Measurements from ENCODE around the gene SMARCC2.

SMARCC2 gene

DNA sequence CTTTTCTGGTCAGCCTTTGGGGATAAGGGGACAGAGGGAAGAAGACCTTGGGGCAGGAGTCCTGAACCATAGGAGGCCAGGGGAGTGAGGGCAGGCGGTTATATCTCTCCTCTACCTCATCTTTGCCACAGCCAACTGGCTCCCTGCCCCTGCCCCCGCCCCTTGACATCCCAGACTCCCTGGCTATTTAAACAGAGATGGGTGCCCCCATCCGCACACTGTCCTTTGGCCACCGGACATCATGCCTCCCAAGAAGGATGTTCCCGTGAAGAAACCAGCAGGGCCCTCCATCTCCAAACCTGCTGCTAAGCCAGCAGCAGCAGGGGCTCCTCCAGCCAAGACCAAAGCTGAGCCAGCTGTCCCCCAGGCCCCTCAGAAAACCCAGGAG lies 35.6 kb downstream of the SMARCC2 start:
- no peaks in the 10 kb centered on the region for H3K36me3 ChIP-seq (ENCODE audit: control insufficient read depth in 1 of 2, insufficient read depth in 2 of 2, low read length in 2 of 2)
- H3K27me3 ChIP-seq (ENCODE audit: control insufficient read depth in 1 of 2, insufficient read depth in 2 of 2, low read length in 2 of 2): no peaks in the 10 kb centered on the region
- peaks cover 31 to 33% of the 10 kb centered on the region in 2 donors for H3K4me1 ChIP-seq (ENCODE audit: control insufficient read depth in 1 of 2, insufficient read depth in 2 of 2, low read length in 2 of 2)
- no peaks in the 10 kb centered on the region for H3K9me3 ChIP-seq (ENCODE audit: control insufficient read depth in 1 of 2, low read length in 2 of 2)
- no peak overlapping the region for H3K27ac ChIP-seq (ENCODE audit: low read depth, low read length)
- H3K9ac ChIP-seq (ENCODE audit: low read depth in 1 of 2, low read length in 2 of 2): no peak overlapping the region
- H3K4me3 ChIP-seq (ENCODE audit: low read depth in 1 of 2, low read length in 2 of 2): no peak overlapping the region

DNA sequence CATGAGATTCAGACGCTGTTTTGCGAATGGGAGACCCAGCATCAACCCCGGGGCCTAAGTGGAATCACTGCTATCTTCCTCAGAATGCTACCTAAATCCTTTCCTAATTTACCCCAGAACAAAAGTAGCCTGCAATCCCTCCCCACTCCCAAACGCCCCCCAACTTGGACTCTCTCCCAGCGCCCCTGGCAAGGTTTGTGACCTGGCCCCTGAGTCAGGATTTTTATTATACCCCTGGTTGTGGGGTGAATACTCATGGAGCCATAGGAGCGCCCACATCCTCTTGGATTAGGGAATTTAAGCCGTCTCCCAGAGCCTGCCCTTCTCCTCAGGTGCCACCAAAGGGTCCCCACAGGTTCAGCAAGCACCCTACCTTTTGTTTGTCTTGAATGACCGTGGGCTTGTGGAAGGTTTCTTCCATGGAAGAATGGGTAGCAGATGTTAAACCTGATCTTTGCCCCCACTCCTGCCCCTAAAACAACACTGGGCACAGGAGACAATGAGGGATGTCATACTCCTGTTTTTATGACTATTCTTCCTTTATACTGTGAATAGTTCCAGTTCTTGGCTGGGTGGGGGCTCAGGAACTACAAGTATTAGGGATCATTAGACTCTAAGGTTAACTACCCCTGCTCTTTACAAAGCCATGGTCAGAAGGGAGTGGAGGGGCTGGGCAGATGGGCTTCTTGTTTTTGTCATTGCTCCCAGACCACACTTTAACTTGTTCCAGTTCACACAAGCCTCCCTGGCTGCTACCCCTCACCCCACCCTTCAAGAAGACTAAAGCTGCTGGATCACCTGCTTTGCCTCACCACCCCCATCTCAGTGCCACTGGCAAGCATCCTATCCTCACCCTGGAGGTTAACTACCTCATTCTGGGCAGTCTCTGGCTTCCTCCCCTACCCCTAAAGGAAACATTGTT lies 36.3 kb downstream of the SMARCC2 start:
- Histone ChIP-seq H3K4me3 (ENCODE audit: low read depth in 1 of 2, low read length in 2 of 2) (peak overlapping the region; percentile 62 to 93), H3K9ac (ENCODE audit: low read depth in 1 of 2, low read length in 2 of 2) (peak overlapping the region; percentile 35 to 85), H3K36me3 (ENCODE audit: control insufficient read depth in 1 of 2, insufficient read depth in 2 of 2, low read length in 2 of 2) (no peaks in the 10 kb centered on the region), H3K9me3 (ENCODE audit: control insufficient read depth in 1 of 2, low read length in 2 of 2) (no peaks in the 10 kb centered on the region), H3K27ac (ENCODE audit: low read depth, low read length) (no peak overlapping the region), H3K4me1 (ENCODE audit: control insufficient read depth in 1 of 2, insufficient read depth in 2 of 2, low read length in 2 of 2) (peaks cover 31 to 33% of the 10 kb centered on the region in 2 donors), H3K27me3 (ENCODE audit: control insufficient read depth in 1 of 2, insufficient read depth in 2 of 2, low read length in 2 of 2) (no peaks in the 10 kb centered on the region)

DNA sequence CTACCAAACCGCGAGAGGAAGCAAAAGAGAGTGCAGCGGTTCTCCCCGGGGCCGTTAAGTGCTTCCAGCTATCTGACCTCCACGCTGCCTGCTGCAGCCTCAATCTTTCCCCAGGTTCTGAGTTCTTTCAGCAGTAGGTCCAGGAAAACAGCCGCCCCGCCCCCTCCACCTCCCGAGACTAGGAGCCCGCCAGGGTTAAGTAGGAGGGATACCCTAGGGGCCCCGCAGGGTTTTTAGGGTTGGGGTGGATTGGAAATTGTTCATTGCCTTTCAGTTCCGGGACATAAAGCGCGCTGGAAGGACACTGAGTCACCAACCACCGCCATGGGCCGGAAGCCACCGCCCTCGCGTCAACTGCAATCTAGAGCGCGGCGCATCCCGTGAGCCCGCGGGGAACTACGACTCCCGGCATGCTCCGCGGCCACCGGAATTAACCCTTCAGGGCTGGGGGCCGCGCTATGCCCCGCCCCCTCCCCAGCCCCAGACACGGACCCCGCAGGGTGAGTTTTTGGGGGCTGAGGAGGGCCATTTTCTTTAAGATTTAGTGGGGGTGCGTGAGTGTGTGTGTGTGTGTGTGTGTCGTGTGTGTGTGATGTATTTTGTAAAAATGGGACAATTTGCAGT lies 37.0 kb downstream of the SMARCC2 start, which contains the start of gene MYL6B:
Gene MYL6B, plus strand, starts transcription at position 456 of the 624 bp plus-strand sequence. CDS start 1,332 bp downstream, outside the sequence.
- no peaks in the 10 kb centered on the region for H3K27me3 ChIP-seq (ENCODE audit: control insufficient read depth in 1 of 2, insufficient read depth in 2 of 2, low read length in 2 of 2)
- no peaks in the 10 kb centered on the region for H3K36me3 ChIP-seq (ENCODE audit: control insufficient read depth in 1 of 2, insufficient read depth in 2 of 2, low read length in 2 of 2)
- peak within 1 kb of the TSS; percentile 62 to 93 for H3K4me3 ChIP-seq (ENCODE audit: low read depth in 1 of 2, low read length in 2 of 2)
- H3K4me1 ChIP-seq (ENCODE audit: control insufficient read depth in 1 of 2, insufficient read depth in 2 of 2, low read length in 2 of 2): peaks cover 31% of the 10 kb centered on the region in 2 donors
- no peaks in the 10 kb centered on the region for H3K9me3 ChIP-seq (ENCODE audit: control insufficient read depth in 1 of 2, low read length in 2 of 2)
- H3K9ac ChIP-seq (ENCODE audit: low read depth in 1 of 2, low read length in 2 of 2): peak within 1 kb of the TSS; percentile 79 to 85
- H3K27ac ChIP-seq (ENCODE audit: low read depth, low read length): peak within 1 kb of the TSS; percentile 81

DNA sequence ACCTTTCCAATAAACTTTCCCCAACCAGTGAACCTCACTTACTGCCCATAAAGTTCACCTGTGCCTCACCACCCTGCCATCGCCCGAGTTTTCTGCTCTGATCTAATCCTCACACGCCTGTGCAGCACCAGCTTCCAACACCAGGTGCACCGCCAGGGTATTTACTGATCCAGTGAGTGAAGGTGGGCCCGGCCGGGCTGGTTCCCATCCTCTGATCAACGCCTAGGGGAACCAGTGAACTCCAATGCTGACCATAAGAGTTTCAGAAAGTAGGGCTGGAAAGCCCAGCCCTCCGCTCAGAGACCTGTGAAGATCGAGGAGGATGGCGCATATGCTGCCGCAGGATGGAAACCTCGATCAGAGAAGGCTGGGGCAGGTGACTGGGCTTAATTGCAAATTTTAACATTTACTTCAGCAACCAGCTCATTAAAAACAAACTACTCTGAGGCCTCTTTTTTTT lies 37.6 kb downstream of the SMARCC2 start:
- H3K9ac ChIP-seq (ENCODE audit: low read depth in 1 of 2, low read length in 2 of 2): peak overlapping the region; percentile 79 to 85

DNA sequence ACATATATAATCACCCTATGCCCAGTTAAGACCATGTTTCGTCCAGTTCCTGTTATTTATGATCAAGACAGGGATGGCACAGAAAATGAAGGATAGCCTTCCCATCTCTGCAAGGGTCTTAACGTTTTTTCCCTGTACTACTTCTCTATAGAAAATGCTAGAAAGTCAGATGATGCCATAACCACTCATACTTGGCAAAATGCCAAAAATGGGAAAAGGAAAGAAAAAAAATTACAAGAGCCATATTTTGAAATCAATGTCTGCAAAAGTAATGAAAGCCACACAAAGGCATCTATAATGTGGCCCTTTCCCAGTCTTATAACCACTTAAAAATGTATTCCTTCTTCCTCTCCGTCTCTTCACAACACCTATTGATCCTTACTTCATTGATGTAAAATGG lies 38.7 kb downstream of the SMARCC2 start:
- Histone ChIP-seq H3K4me3 (ENCODE audit: low read depth in 1 of 2, low read length in 2 of 2) (no peak overlapping the region), H3K36me3 (ENCODE audit: control insufficient read depth in 1 of 2, insufficient read depth in 2 of 2, low read length in 2 of 2) (no peaks in the 10 kb centered on the region), H3K9me3 (ENCODE audit: control insufficient read depth in 1 of 2, low read length in 2 of 2) (no peaks in the 10 kb centered on the region), H3K9ac (ENCODE audit: low read depth in 1 of 2, low read length in 2 of 2) (no peak overlapping the region), H3K27ac (ENCODE audit: low read depth, low read length) (no peak overlapping the region), H3K27me3 (ENCODE audit: control insufficient read depth in 1 of 2, insufficient read depth in 2 of 2, low read length in 2 of 2) (no peaks in the 10 kb centered on the region), H3K4me1 (ENCODE audit: control insufficient read depth in 1 of 2, insufficient read depth in 2 of 2, low read length in 2 of 2) (peaks cover 31 to 35% of the 10 kb centered on the region in 2 donors)

More for the DNA sequence above, 37.6 kb downstream of the SMARCC2 start:
- no peaks in the 10 kb centered on the region for H3K27me3 ChIP-seq (ENCODE audit: control insufficient read depth in 1 of 2, insufficient read depth in 2 of 2, low read length in 2 of 2)
- no peaks in the 10 kb centered on the region for H3K9me3 ChIP-seq (ENCODE audit: control insufficient read depth in 1 of 2, low read length in 2 of 2)
- H3K27ac ChIP-seq (ENCODE audit: low read depth, low read length): peak overlapping the region; percentile 81
- H3K4me1 ChIP-seq (ENCODE audit: control insufficient read depth in 1 of 2, insufficient read depth in 2 of 2, low read length in 2 of 2): peaks cover 32 to 34% of the 10 kb centered on the region in 2 donors
- no peaks in the 10 kb centered on the region for H3K36me3 ChIP-seq (ENCODE audit: control insufficient read depth in 1 of 2, insufficient read depth in 2 of 2, low read length in 2 of 2)
- peak overlapping the region; percentile 62 to 93 for H3K4me3 ChIP-seq (ENCODE audit: low read depth in 1 of 2, low read length in 2 of 2)

DNA sequence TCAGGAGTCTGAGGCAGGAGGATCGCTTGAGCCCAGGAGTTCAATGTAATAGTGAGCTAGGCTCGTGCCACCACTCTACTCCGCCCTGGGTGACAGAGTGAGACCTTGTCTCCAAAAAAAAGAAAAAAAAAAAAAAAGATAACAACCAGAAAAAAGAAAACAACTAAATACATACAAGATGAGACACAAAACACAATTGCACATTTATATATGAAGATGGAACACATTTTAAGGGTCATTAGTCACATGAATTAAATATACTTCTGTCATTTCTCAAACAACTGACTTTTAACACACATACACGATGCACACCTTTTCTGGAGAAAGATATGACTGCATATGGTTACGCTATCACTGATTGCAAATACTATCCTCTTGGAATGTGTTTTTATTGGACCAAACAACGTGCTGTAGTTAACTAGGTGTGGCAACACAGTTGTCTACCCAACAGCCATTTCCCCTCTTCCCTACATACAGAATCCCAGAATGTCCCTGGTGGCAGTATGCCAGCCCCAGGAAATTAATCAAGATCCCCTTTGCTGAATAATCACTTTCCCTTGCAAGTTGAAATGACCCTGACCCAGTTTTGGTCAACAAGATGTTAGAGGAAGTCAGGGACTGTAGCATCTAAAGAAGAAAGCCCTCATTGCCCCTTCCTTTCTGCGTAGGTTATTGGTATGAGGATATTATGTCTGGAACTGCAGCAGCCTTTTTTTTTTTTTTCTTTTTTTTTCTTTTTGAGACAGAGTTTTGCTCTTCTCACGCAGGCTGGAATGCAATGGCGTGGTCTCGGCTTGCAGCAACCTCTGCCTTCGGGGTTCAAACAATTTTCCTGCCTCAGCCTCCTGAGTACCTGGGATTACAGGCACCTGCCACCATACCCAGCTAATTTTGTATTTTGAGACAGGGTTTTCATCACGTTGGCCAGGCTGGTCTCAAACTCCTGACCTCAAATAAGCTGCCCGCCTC lies 42.5 kb downstream of the SMARCC2 start:
- Histone ChIP-seq H3K36me3 (ENCODE audit: control insufficient read depth in 1 of 2, insufficient read depth in 2 of 2, low read length in 2 of 2) (peaks cover 25 to 35% of the 10 kb centered on the region in 2 donors), H3K27me3 (ENCODE audit: control insufficient read depth in 1 of 2, insufficient read depth in 2 of 2, low read length in 2 of 2) (no peaks in the 10 kb centered on the region), H3K9me3 (ENCODE audit: control insufficient read depth in 1 of 2, low read length in 2 of 2) (no peaks in the 10 kb centered on the region), H3K4me3 (ENCODE audit: low read depth in 1 of 2, low read length in 2 of 2) (no peak overlapping the region), H3K27ac (ENCODE audit: low read depth, low read length) (no peak overlapping the region), H3K4me1 (ENCODE audit: control insufficient read depth in 1 of 2, insufficient read depth in 2 of 2, low read length in 2 of 2) (peaks cover 12 to 18% of the 10 kb centered on the region in 2 donors), H3K9ac (ENCODE audit: low read depth in 1 of 2, low read length in 2 of 2) (no peak overlapping the region)

DNA sequence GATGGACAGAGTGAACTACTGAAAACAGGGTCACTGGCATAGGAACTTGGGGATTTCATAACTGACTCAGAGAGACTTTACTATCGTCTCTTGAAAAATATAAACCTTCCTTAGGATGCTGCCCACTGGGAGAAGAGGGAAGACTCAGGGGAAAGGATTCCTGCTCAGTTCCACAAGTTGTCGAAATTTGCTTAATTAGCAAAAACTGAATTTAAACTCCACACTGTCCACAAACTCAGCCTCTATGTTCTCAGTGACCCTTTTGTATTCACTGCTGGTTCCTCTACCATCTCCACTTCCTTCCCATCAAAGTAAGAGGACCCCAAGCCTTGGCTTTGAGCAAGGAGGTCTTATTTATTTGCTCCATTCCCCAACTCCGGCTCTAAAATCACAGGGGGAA lies 44.1 kb downstream of the SMARCC2 start:
- no peak overlapping the region for H3K27ac ChIP-seq (ENCODE audit: low read depth, low read length)

DNA sequence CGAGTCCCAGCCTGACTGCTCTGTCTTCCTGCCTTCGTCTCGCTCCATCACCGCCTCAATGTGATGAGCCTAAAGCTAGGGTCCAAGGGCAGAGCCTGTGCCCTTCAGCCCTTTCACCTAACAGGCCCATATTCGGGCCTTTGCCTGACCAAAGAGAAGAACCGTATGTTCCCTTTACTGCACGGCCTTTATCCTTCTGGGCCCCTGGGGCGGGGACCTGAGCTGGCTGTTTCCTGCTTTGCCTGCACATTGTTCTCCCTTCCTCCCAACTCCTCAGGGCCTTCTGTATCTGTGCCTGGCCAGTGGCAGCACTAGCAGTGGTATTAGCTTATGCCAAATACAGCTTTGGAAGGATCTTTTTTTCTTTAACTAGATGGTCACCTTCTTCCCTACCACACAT lies 45.4 kb downstream of the SMARCC2 start:
- H3K4me1 ChIP-seq (ENCODE audit: control insufficient read depth in 1 of 2, insufficient read depth in 2 of 2, low read length in 2 of 2): peaks cover 6% of the 10 kb centered on the region in 2 donors
- no peak overlapping the region for H3K9ac ChIP-seq (ENCODE audit: low read depth in 1 of 2, low read length in 2 of 2)
- no peak overlapping the region for H3K4me3 ChIP-seq (ENCODE audit: low read depth in 1 of 2, low read length in 2 of 2)
- H3K36me3 ChIP-seq (ENCODE audit: control insufficient read depth in 1 of 2, insufficient read depth in 2 of 2, low read length in 2 of 2): peaks cover 30 to 45% of the 10 kb centered on the region in 2 donors
- H3K9me3 ChIP-seq (ENCODE audit: control insufficient read depth in 1 of 2, low read length in 2 of 2): no peaks in the 10 kb centered on the region
- no peak overlapping the region for H3K27ac ChIP-seq (ENCODE audit: low read depth, low read length)
- H3K27me3 ChIP-seq (ENCODE audit: control insufficient read depth in 1 of 2, insufficient read depth in 2 of 2, low read length in 2 of 2): no peaks in the 10 kb centered on the region

More for the DNA sequence above, 44.1 kb downstream of the SMARCC2 start:
- peaks cover 30 to 44% of the 10 kb centered on the region in 2 donors for H3K36me3 ChIP-seq (ENCODE audit: control insufficient read depth in 1 of 2, insufficient read depth in 2 of 2, low read length in 2 of 2)
- H3K9me3 ChIP-seq (ENCODE audit: control insufficient read depth in 1 of 2, low read length in 2 of 2): no peaks in the 10 kb centered on the region
- H3K27me3 ChIP-seq (ENCODE audit: control insufficient read depth in 1 of 2, insufficient read depth in 2 of 2, low read length in 2 of 2): no peaks in the 10 kb centered on the region
- H3K4me3 ChIP-seq (ENCODE audit: low read depth in 1 of 2, low read length in 2 of 2): no peak overlapping the region
- H3K9ac ChIP-seq (ENCODE audit: low read depth in 1 of 2, low read length in 2 of 2): no peak overlapping the region
- peaks cover 6% of the 10 kb centered on the region in 2 donors for H3K4me1 ChIP-seq (ENCODE audit: control insufficient read depth in 1 of 2, insufficient read depth in 2 of 2, low read length in 2 of 2)

DNA sequence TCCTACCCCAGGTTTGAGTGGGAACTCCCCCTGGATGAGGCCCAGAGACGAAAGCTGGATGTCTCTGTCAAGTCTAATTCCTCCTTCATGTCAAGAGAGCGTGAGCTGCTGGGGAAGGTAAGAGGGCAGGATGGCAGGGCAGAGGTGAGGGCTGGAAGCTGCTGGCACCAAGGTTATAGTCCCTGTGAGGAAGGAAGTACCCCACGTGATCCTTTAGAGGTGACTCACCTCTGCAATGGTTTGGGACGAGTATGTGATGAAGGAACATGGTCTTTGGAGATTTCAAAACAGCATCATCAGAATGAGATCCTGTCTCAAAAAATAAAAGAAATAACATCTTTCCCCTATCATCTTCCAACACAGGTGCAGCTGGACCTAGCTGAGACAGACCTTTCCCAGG lies 46.1 kb downstream of the SMARCC2 start:
- H3K4me3 ChIP-seq (ENCODE audit: low read depth in 1 of 2, low read length in 2 of 2): no peak overlapping the region
- no peaks in the 10 kb centered on the region for H3K9me3 ChIP-seq (ENCODE audit: control insufficient read depth in 1 of 2, low read length in 2 of 2)
- H3K36me3 ChIP-seq (ENCODE audit: control insufficient read depth in 1 of 2, insufficient read depth in 2 of 2, low read length in 2 of 2): peaks cover 36 to 51% of the 10 kb centered on the region in 2 donors
- no peak overlapping the region for H3K9ac ChIP-seq (ENCODE audit: low read depth in 1 of 2, low read length in 2 of 2)
- no peaks in the 10 kb centered on the region for H3K27me3 ChIP-seq (ENCODE audit: control insufficient read depth in 1 of 2, insufficient read depth in 2 of 2, low read length in 2 of 2)
- no peak overlapping the region for H3K27ac ChIP-seq (ENCODE audit: low read depth, low read length)
- H3K4me1 ChIP-seq (ENCODE audit: control insufficient read depth in 1 of 2, insufficient read depth in 2 of 2, low read length in 2 of 2): peaks cover 6% of the 10 kb centered on the region in 2 donors

Data from duodenal mucosa (tissue), 2 donors.